Progenitor cell of endocrine pancreas (in vitro differentiated cells): ENCODE results near the gene SMIM9. TPM values are rescaled to one million over a fixed set of nuclear protein-coding genes. Genes with fewer than 3 reads are reported as not detected.

Experiments
- DNase-seq: peaks from one replicate; pipeline ENCODE4 v3.0.0; 2021; ENCODE audit warnings: low spot score; ENCODE audit not compliant: unreplicated experiment
- H3K27ac Mint-ChIP-seq: 2 replicates; pipeline ENCODE4 v1.8.0; 2021; ENCODE audit warnings: mild to moderate bottlenecking, moderate library complexity, mixed read lengths
- H3K27me3 Mint-ChIP-seq: 2 replicates; pipeline ENCODE4 v1.8.0; 2021; ENCODE audit warnings: mixed read lengths
- H3K36me3 Mint-ChIP-seq: 2 replicates; pipeline ENCODE4 v1.8.0; 2022; ENCODE audit warnings: mixed read lengths; ENCODE audit not compliant: insufficient read depth
- H3K4me1 Mint-ChIP-seq: 2 replicates; pipeline ENCODE4 v1.8.0; 2021; ENCODE audit warnings: low read depth, mixed read lengths
- H3K4me3 Mint-ChIP-seq: 2 replicates; pipeline ENCODE4 v1.8.0; 2021; ENCODE audit warnings: low read depth, mild to moderate bottlenecking, moderate library complexity, mixed read lengths
- H3K9me3 Mint-ChIP-seq: 2 replicates; pipeline ENCODE4 v1.8.0; 2021; ENCODE audit warnings: low read depth, mixed read lengths
- total RNA-seq: library from RNA; stranded (reverse); gene quantifications from 2 replicates; pipeline ENCODE4 v1.2.1, GENCODE V29; 2021
- TF ChIP-seq, protein P1 (sequence below): fragments of 200-600 bp; sonication (generic); IDR thresholded peaks from one replicate; pipeline ENCODE4 v1.5.0; 2021; ENCODE audit warnings: antibody characterized with exemption, mild to moderate bottlenecking; ENCODE audit not compliant: unreplicated experiment

The SMIM9 gene
- total RNA-seq, 1 donor from 2014 or later: not detected

DNA sequence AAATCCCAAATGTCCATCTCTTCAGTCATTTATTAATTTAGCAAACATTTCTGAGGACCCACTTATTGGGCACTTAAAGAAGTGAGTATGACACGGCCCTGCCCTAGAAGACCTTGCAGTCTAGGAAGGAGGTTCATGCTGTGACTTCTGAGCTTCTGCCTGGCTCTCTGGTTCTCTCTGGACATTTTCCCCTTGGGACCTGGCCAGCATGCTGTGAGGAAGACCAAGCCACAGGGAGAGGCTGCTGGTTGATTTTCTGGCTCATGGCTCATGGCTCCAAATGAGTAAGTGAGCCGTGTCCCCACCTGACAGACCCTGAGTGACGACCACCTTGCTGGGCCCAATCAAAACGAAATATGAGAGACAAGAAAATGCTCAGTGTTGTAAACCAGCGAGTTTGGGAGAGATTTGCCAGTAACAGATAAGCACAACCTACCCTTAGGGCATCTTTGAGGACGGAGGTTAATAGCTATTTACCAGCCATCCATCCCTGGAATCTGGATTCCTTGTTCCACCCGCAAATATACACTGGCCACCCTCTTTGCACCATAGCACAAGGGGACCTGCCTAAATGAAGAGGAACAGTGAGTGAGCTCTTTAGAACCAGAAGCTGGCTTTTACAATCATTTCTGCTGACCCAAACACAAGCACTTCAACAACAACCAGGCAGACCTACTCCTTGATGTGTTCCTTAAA is 30.1 kb downstream of the SMIM9 start:
- no peak for DNase-seq
- Mint-ChIP-seq H3K27me3 (peaks cover 21% of the 10 kb centered on the region), H3K4me1 (peaks cover 12% of the 10 kb centered on the region), H3K36me3 (no peaks in the 10 kb centered on the region), H3K4me3 (peak overlapping the region; percentile 65), H3K9me3 (peaks cover 16% of the 10 kb centered on the region), H3K27ac (no peak overlapping the region)
- TF ChIP-seq, protein P1, sequence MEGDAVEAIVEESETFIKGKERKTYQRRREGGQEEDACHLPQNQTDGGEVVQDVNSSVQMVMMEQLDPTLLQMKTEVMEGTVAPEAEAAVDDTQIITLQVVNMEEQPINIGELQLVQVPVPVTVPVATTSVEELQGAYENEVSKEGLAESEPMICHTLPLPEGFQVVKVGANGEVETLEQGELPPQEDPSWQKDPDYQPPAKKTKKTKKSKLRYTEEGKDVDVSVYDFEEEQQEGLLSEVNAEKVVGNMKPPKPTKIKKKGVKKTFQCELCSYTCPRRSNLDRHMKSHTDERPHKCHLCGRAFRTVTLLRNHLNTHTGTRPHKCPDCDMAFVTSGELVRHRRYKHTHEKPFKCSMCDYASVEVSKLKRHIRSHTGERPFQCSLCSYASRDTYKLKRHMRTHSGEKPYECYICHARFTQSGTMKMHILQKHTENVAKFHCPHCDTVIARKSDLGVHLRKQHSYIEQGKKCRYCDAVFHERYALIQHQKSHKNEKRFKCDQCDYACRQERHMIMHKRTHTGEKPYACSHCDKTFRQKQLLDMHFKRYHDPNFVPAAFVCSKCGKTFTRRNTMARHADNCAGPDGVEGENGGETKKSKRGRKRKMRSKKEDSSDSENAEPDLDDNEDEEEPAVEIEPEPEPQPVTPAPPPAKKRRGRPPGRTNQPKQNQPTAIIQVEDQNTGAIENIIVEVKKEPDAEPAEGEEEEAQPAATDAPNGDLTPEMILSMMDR: no peak

DNA sequence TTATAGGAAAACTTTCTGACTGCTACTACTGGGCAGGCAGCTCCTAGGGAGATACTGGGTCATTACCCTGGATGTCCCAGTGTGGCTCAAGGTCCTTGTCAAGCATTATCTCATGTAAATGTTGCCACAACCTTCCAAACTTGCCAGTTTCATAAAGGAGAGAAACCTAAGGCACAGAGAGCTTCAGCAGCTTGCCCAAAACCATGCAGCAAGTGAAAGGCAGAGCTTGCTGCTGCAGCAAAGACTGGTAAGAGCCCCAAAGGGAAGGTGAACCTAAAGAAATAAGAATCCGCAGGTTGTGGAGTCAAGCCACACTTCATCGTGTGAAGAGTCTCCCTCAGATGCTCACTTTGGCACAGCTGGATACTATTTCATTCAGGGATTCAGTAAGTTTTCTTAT is 31.5 kb downstream of the SMIM9 start:
- H3K9me3 Mint-ChIP-seq: peaks cover 10% of the 10 kb centered on the region
- TF ChIP-seq, protein P1: no peak
- no peak overlapping the region for H3K4me3 Mint-ChIP-seq
- no peak overlapping the region for H3K27ac Mint-ChIP-seq
- H3K36me3 Mint-ChIP-seq: peaks cover 1% of the 10 kb centered on the region
- H3K4me1 Mint-ChIP-seq: peaks cover 16% of the 10 kb centered on the region
- no peak for DNase-seq
- peaks cover 21% of the 10 kb centered on the region for H3K27me3 Mint-ChIP-seq

DNA sequence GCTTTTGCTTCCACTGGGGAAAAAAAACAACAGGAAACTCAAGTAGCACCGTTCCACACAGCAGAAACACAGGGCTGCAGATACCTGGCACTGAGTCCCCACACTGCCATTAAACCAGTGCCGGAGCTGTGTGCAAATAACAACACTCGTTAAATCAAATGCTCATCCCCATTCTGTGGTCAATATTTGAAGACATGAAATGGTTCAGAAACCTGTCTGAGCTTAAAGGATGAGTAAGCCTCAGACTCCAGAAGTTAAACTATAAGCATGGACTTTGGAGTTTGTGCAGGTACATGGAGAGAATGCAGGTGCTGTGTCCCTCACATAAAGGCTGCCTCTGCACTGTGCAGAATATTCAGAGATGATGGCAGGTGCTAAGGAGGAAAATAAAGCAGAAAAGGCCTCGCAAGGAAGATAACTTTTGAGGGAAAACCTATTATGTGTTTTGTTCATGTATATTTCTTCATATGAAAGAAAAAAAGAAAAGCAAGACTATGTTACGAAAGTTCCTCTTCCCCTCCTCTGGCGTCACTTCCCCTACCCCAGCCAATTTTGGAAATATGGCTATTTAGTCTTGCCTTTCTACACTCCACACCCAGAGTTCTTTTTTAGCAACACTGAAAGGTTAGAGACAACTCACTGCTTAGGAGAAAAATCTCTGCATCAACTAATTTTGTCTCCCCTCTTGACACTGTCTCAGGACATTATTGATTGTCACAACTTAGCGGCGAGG is 33.8 kb downstream of the SMIM9 start:
- Mint-ChIP-seq H3K27me3 (peaks cover 23% of the 10 kb centered on the region), H3K36me3 (peaks cover 1% of the 10 kb centered on the region), H3K27ac (no peak overlapping the region), H3K9me3 (peaks cover 7% of the 10 kb centered on the region), H3K4me1 (peaks cover 16% of the 10 kb centered on the region), H3K4me3 (no peak overlapping the region)
- no peak for DNase-seq
- TF ChIP-seq, protein P1: no peak

DNA sequence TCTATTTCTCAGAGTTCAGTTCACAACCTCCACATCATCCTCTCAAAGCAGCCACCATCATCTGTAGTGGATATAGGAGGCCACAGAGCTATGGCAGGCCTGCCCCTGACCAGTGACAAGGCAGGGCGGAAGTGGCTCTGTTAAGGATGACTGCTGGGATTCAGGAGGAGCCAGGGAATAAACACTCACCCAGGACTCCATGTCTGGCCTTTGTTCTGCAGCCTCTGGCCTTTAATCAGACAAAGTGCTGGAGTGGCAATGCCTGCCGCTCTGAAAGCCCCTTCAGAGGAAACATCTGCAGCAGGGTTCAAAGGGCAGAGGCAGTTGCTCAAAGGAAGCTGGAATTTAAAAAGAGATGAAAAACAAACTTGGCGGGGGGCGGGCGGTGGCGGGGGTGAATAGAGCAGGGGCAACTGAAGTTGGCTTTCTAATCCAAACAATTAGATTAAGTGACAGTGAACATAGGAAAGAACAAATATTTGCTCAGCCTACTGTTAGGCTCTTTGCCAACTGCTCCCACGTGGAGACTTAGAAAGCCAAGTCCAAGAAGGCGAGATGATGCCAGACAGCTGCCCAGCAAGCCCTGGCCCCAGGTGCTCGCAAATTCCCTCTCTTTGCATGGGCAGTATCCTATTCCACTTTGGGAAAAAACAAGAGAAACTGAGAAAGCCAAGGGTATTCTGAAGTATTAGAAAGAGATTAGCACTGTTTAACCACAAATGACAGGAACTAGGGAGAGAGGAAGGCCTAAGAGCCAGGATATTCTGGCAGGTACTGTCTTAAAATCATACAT is 34.7 kb downstream of the SMIM9 start:
- TF ChIP-seq, protein P1: no peak
- peaks cover 7% of the 10 kb centered on the region for H3K9me3 Mint-ChIP-seq
- DNase-seq: no peak
- peaks cover 16% of the 10 kb centered on the region for H3K4me1 Mint-ChIP-seq
- peaks cover 1% of the 10 kb centered on the region for H3K36me3 Mint-ChIP-seq
- peaks cover 21% of the 10 kb centered on the region for H3K27me3 Mint-ChIP-seq
- H3K27ac Mint-ChIP-seq: peak overlapping the region; percentile 82
- H3K4me3 Mint-ChIP-seq: no peak overlapping the region

DNA sequence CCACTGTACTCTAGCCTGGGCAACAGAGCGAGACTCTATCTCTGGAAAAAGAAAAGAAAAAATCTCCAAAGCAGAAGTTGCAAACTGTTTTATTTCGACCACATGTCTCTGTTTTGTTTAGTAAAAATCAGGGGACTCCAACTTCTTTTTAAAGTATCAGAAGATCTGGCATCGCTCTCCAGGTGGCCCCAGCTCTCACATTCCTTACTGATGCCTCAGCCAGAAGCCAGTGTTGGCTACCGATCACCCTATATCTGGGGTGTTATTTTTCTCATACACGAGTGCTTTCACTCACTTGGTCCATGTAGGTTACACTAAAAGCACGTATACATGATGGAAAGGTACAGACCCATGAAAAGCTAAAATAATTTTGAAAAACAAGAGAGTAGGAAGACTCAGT is 37.5 kb downstream of the SMIM9 start:
- no peak for DNase-seq
- Mint-ChIP-seq H3K4me1 (peaks cover 16% of the 10 kb centered on the region), H3K27me3 (peaks cover 7% of the 10 kb centered on the region), H3K9me3 (peaks cover 17% of the 10 kb centered on the region), H3K27ac (no peak overlapping the region), H3K36me3 (peaks cover 1% of the 10 kb centered on the region), H3K4me3 (no peak overlapping the region)
- TF ChIP-seq, protein P1: no peak
